ENCODE measurements around the gene KLK13.

GRCh38 chr19:51075998-51076397 is 11.1 kb upstream of the KLK13 start:
- no peak for TF ChIP-seq TCF4 (CRISPR knock-in tag; IDR thresholded peaks at IDR 0.05; ENCODE audit: borderline replicate concordance)
- no peak for TF ChIP-seq TOX (CRISPR knock-in tag; IDR thresholded peaks at IDR 0.05; ENCODE audit: borderline replicate concordance)
- no peak for TF ChIP-seq TSHZ2 (CRISPR knock-in tag; IDR thresholded peaks at IDR 0.05)
- no peak for TF ChIP-seq CSDC2 (CRISPR knock-in tag; IDR thresholded peaks at IDR 0.05)
- TF ChIP-seq ZC3H10 (CRISPR knock-in tag; IDR thresholded peaks at IDR 0.05): no peak
- TF ChIP-seq ESRRG (CRISPR knock-in tag; IDR thresholded peaks at IDR 0.05): no peak
- no peak for TF ChIP-seq PATZ1 (CRISPR knock-in tag; IDR thresholded peaks at IDR 0.05; ENCODE audit: borderline replicate concordance)
- TF ChIP-seq, protein P1, sequence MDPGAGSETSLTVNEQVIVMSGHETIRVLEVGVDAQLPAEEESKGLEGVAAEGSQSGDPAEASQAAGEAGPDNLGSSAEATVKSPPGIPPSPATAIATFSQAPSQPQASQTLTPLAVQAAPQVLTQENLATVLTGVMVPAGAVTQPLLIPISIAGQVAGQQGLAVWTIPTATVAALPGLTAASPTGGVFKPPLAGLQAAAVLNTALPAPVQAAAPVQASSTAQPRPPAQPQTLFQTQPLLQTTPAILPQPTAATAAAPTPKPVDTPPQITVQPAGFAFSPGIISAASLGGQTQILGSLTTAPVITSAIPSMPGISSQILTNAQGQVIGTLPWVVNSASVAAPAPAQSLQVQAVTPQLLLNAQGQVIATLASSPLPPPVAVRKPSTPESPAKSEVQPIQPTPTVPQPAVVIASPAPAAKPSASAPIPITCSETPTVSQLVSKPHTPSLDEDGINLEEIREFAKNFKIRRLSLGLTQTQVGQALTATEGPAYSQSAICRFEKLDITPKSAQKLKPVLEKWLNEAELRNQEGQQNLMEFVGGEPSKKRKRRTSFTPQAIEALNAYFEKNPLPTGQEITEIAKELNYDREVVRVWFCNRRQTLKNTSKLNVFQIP (CRISPR knock-in tag; IDR thresholded peaks at IDR 0.05; ENCODE audit: borderline replicate concordance, low read depth): no peak

Measured in SK-N-SH treated with all-trans-retinoic acid at 6 μM for 48 hours (cell line).